Measurements from ENCODE around the gene IRS1. TPM values are rescaled to one million over a fixed set of nuclear protein-coding genes. Genes with fewer than 3 reads are reported as not detected.

Gene IRS1
- total RNA-seq, 1 experiment from 2014 or later: 34.4 TPM

- intact Hi-C loops (cut with micrococcal nuclease; ENCODE audit: unreplicated experiment): no loop called here
- BruUV-seq (replicated peaks): no TSS peak
- no peaks in the 10 kb centered on the region for H3K4me1 Mint-ChIP-seq (ENCODE audit: low read depth, unreplicated experiment)
These were observed 84.2 kb downstream of the IRS1 start for GRCh38 chr2:226715347-226715990.

GRCh38 chr2:226712941-226713340 lies 86.7 kb downstream of the IRS1 start:
- TF ChIP-seq CTCF (IDR thresholded peaks at IDR 0.05; ENCODE audit: unreplicated experiment): no peak

More at GRCh38 chr2:226715347-226715990, 84.2 kb downstream of the IRS1 start:
- Mint-ChIP-seq H3K36me3 (ENCODE audit: insufficient read depth, unreplicated experiment) (no peaks in the 10 kb centered on the region), H3K4me3 (ENCODE audit: low read depth, unreplicated experiment) (no peak overlapping the region), H3K27me3 (ENCODE audit: unreplicated experiment) (no peaks in the 10 kb centered on the region), H3K9me3 (ENCODE audit: low read depth, unreplicated experiment) (no peaks in the 10 kb centered on the region), H3K27ac (ENCODE audit: unreplicated experiment) (no peak overlapping the region)
- TF ChIP-seq CTCF (IDR thresholded peaks at IDR 0.05; ENCODE audit: unreplicated experiment): no peak
- CTCF ChIA-PET: no interaction called here
- no peak for DNase-seq

GRCh38 chr2:226711606-226712296 lies 87.9 kb downstream of the IRS1 start:
- TF ChIP-seq CTCF (IDR thresholded peaks at IDR 0.05; ENCODE audit: unreplicated experiment): no peak
- intact Hi-C loops (cut with micrococcal nuclease; ENCODE audit: unreplicated experiment): no loop called here

More at GRCh38 chr2:226712941-226713340, 86.7 kb downstream of the IRS1 start:
- H3K27ac Mint-ChIP-seq (ENCODE audit: unreplicated experiment): no peak overlapping the region
- no peaks in the 10 kb centered on the region for H3K9me3 Mint-ChIP-seq (ENCODE audit: low read depth, unreplicated experiment)
- H3K27me3 Mint-ChIP-seq (ENCODE audit: unreplicated experiment): no peaks in the 10 kb centered on the region
- no TSS peak for BruUV-seq (replicated peaks)
- CTCF ChIA-PET: no interaction called here
- intact Hi-C loops (cut with micrococcal nuclease; ENCODE audit: unreplicated experiment): no loop called here
- no peak overlapping the region for H3K4me3 Mint-ChIP-seq (ENCODE audit: low read depth, unreplicated experiment)
- no peaks in the 10 kb centered on the region for H3K36me3 Mint-ChIP-seq (ENCODE audit: insufficient read depth, unreplicated experiment)
- DNase-seq: no peak
- no peaks in the 10 kb centered on the region for H3K4me1 Mint-ChIP-seq (ENCODE audit: low read depth, unreplicated experiment)

GRCh38 chr2:226707499-226707898 lies 92.1 kb downstream of the IRS1 start:
- no peak for TF ChIP-seq CTCF (IDR thresholded peaks at IDR 0.05; ENCODE audit: unreplicated experiment)
- no peak for DNase-seq
- H3K36me3 Mint-ChIP-seq (ENCODE audit: insufficient read depth, unreplicated experiment): no peaks in the 10 kb centered on the region
- BruUV-seq (replicated peaks): no TSS peak
- peaks cover 10% of the 10 kb centered on the region for H3K4me1 Mint-ChIP-seq (ENCODE audit: low read depth, unreplicated experiment)
- H3K4me3 Mint-ChIP-seq (ENCODE audit: low read depth, unreplicated experiment): no peak overlapping the region
- no peak overlapping the region for H3K27ac Mint-ChIP-seq (ENCODE audit: unreplicated experiment)
- CTCF ChIA-PET: no interaction called here
- no peaks in the 10 kb centered on the region for H3K9me3 Mint-ChIP-seq (ENCODE audit: low read depth, unreplicated experiment)
- H3K27me3 Mint-ChIP-seq (ENCODE audit: unreplicated experiment): no peaks in the 10 kb centered on the region
- intact Hi-C loops (cut with micrococcal nuclease; ENCODE audit: unreplicated experiment): no loop called here

More at GRCh38 chr2:226711606-226712296, 87.9 kb downstream of the IRS1 start:
- Mint-ChIP-seq H3K9me3 (ENCODE audit: low read depth, unreplicated experiment) (no peaks in the 10 kb centered on the region), H3K4me1 (ENCODE audit: low read depth, unreplicated experiment) (no peaks in the 10 kb centered on the region), H3K27me3 (ENCODE audit: unreplicated experiment) (no peaks in the 10 kb centered on the region), H3K4me3 (ENCODE audit: low read depth, unreplicated experiment) (no peak overlapping the region), H3K36me3 (ENCODE audit: insufficient read depth, unreplicated experiment) (no peaks in the 10 kb centered on the region), H3K27ac (ENCODE audit: unreplicated experiment) (no peak overlapping the region)
- no peak for DNase-seq
- BruUV-seq (replicated peaks): no TSS peak
- CTCF ChIA-PET: no interaction called here
